Measurements from ENCODE around the gene WDR86.

DNA sequence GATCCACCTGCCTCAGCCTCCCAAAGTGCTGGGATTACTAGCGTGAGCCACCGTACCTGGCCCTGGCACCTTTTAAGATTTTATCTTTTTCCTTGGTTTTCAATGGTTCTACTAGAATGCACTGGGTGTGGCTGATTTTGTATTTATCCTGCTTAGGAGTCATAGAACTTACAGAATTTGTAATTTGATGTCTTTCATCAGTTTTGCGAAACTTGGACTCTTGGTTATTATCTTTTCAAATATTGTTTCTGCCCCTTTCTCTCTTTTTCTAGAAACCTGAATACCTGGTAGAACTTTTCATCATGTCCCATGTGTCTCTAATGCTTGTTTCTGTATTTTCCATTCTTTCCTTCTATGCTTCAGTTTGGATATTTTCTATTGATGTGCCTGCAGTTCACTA lies 71.0 kb downstream of the WDR86 start:
- TF ChIP-seq, protein P1, sequence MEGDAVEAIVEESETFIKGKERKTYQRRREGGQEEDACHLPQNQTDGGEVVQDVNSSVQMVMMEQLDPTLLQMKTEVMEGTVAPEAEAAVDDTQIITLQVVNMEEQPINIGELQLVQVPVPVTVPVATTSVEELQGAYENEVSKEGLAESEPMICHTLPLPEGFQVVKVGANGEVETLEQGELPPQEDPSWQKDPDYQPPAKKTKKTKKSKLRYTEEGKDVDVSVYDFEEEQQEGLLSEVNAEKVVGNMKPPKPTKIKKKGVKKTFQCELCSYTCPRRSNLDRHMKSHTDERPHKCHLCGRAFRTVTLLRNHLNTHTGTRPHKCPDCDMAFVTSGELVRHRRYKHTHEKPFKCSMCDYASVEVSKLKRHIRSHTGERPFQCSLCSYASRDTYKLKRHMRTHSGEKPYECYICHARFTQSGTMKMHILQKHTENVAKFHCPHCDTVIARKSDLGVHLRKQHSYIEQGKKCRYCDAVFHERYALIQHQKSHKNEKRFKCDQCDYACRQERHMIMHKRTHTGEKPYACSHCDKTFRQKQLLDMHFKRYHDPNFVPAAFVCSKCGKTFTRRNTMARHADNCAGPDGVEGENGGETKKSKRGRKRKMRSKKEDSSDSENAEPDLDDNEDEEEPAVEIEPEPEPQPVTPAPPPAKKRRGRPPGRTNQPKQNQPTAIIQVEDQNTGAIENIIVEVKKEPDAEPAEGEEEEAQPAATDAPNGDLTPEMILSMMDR (IDR thresholded peaks at IDR 0.05; ENCODE audit: poor library complexity, severe bottlenecking): no peak
- TF ChIP-seq, protein P2, sequence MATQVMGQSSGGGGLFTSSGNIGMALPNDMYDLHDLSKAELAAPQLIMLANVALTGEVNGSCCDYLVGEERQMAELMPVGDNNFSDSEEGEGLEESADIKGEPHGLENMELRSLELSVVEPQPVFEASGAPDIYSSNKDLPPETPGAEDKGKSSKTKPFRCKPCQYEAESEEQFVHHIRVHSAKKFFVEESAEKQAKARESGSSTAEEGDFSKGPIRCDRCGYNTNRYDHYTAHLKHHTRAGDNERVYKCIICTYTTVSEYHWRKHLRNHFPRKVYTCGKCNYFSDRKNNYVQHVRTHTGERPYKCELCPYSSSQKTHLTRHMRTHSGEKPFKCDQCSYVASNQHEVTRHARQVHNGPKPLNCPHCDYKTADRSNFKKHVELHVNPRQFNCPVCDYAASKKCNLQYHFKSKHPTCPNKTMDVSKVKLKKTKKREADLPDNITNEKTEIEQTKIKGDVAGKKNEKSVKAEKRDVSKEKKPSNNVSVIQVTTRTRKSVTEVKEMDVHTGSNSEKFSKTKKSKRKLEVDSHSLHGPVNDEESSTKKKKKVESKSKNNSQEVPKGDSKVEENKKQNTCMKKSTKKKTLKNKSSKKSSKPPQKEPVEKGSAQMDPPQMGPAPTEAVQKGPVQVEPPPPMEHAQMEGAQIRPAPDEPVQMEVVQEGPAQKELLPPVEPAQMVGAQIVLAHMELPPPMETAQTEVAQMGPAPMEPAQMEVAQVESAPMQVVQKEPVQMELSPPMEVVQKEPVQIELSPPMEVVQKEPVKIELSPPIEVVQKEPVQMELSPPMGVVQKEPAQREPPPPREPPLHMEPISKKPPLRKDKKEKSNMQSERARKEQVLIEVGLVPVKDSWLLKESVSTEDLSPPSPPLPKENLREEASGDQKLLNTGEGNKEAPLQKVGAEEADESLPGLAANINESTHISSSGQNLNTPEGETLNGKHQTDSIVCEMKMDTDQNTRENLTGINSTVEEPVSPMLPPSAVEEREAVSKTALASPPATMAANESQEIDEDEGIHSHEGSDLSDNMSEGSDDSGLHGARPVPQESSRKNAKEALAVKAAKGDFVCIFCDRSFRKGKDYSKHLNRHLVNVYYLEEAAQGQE (IDR thresholded peaks at IDR 0.05; ENCODE audit: borderline replicate concordance): no peak
- TF ChIP-seq EP300 (conservative IDR thresholded peaks at IDR 0.05; ENCODE audit: poor library complexity, severe bottlenecking) (no peak), EZH2 (IDR thresholded peaks at IDR 0.05; ENCODE audit: borderline replicate concordance, insufficient read depth, low read length, poor library complexity, severe bottlenecking) (no peak), RAD21 (conservative IDR thresholded peaks at IDR 0.05) (no peak), TAF1 (IDR thresholded peaks at IDR 0.05; ENCODE audit: low read depth) (no peak), POLR2AphosphoS5 (IDR thresholded peaks at IDR 0.05) (no peak), MXI1 (conservative IDR thresholded peaks at IDR 0.05; ENCODE audit: poor library complexity, severe bottlenecking) (no peak), SMC3 (conservative IDR thresholded peaks at IDR 0.05; ENCODE audit: poor library complexity) (no peak)

Data from neural cell (in vitro differentiated cells).